Trophoblast cell (in vitro differentiated cells and primary cell): ENCODE measurements around the gene DYSF.

ENCODE experiments used
- DNase-seq, 2 donors: peaks; one replicate each; pipeline ENCODE4 v3.0.0-alpha.2; 2016
- H2AFZ ChIP-seq: 2 replicates; pipeline ENCODE4 v1.6.1; 2013; ENCODE audit warnings: low read length, moderate library complexity, mild to moderate bottlenecking; ENCODE audit not compliant: insufficient read depth, poor library complexity
- H2AK5ac ChIP-seq: 2 replicates; pipeline ENCODE4 v1.6.1; 2013; ENCODE audit warnings: mild to moderate bottlenecking, low read length
- H2BK120ac ChIP-seq: 2 replicates; pipeline ENCODE4 v1.6.1; 2013; ENCODE audit warnings: low read length, mild to moderate bottlenecking, moderate library complexity; ENCODE audit not compliant: insufficient read depth, poor library complexity
- H2BK12ac ChIP-seq: 2 replicates; pipeline ENCODE4 v1.6.1; 2013; ENCODE audit warnings: mild to moderate bottlenecking, low read length, moderate library complexity
- H2BK5ac ChIP-seq: 2 replicates; pipeline ENCODE4 v1.6.1; 2013; ENCODE audit warnings: low read length, low read depth, moderate library complexity, mild to moderate bottlenecking; ENCODE audit not compliant: poor library complexity
- H3K14ac ChIP-seq: 2 replicates; pipeline ENCODE4 v1.6.1; 2013; ENCODE audit warnings: mild to moderate bottlenecking, low read length
- H3K18ac ChIP-seq: 2 replicates; pipeline ENCODE4 v1.6.1; 2013; ENCODE audit warnings: mild to moderate bottlenecking, low read length
- H3K23ac ChIP-seq: 2 replicates; pipeline ENCODE4 v1.6.1; 2013; ENCODE audit warnings: low read length
- H3K27ac ChIP-seq: 2 replicates; pipeline ENCODE4 v1.5.1; 2013; ENCODE audit warnings: low read depth, mild to moderate bottlenecking, inconsistent platforms, low read length, moderate library complexity
- H3K27me3 ChIP-seq: 2 replicates; pipeline ENCODE4 v1.6.1; 2013; ENCODE audit warnings: inconsistent platforms, mild to moderate bottlenecking, low read length, moderate library complexity; ENCODE audit not compliant: insufficient read depth
- H3K36me3 ChIP-seq, 2 experiments: 1 replicate in 1 of 2; 2 replicates in 1 of 2; pipeline ENCODE4 v1.6.1; 2013; ENCODE audit warnings: low read length in 2 of 2, mild to moderate bottlenecking in 2 of 2, moderate library complexity in 1 of 2; ENCODE audit not compliant: insufficient read depth in 2 of 2, control insufficient read depth in 1 of 2
- H3K4ac ChIP-seq: 2 replicates; pipeline ENCODE4 v1.6.1; 2013; ENCODE audit warnings: low read depth, mild to moderate bottlenecking, low read length, moderate library complexity
- H3K4me1 ChIP-seq, 2 experiments: 1 replicate in 1 of 2; 2 replicates in 1 of 2; pipeline ENCODE4 v1.6.1; 2013; ENCODE audit warnings: low read length in 2 of 2, mild to moderate bottlenecking in 2 of 2, moderate library complexity in 1 of 2; ENCODE audit not compliant: insufficient read depth in 2 of 2, control insufficient read depth in 1 of 2
- H3K4me2 ChIP-seq: 2 replicates; pipeline ENCODE4 v1.6.1; 2013; ENCODE audit warnings: inconsistent platforms, mild to moderate bottlenecking, low read length, moderate library complexity
- H3K4me3 ChIP-seq: 2 replicates; pipeline ENCODE4 v1.5.1; 2013; ENCODE audit warnings: mild to moderate bottlenecking, low read depth, low read length, inconsistent platforms
- H3K79me1 ChIP-seq: one replicate; pipeline ENCODE4 v1.6.1; 2013; ENCODE audit warnings: low read length
- H3K79me2 ChIP-seq: 2 replicates; pipeline ENCODE4 v1.6.1; 2013; ENCODE audit warnings: low read length, mild to moderate bottlenecking; ENCODE audit not compliant: control insufficient read depth, insufficient read depth, poor library complexity
- H3K9ac ChIP-seq: 2 replicates; pipeline ENCODE4 v1.6.1; 2013; ENCODE audit warnings: mild to moderate bottlenecking, low read length
- H3K9me3 ChIP-seq: 2 replicates; pipeline ENCODE4 v1.6.1; 2013; ENCODE audit warnings: low read depth, mild to moderate bottlenecking, control low read depth, inconsistent platforms, low read length; ENCODE audit not compliant: insufficient read depth
- H4K12ac ChIP-seq: 2 replicates; pipeline ENCODE4 v1.6.1; 2013; ENCODE audit warnings: low read depth, mild to moderate bottlenecking, low read length, moderate library complexity
- H4K8ac ChIP-seq: 2 replicates; pipeline ENCODE4 v1.6.1; 2013; ENCODE audit warnings: low read depth, mild to moderate bottlenecking, low read length, moderate library complexity
- H4K91ac ChIP-seq: one replicate; pipeline ENCODE4 v1.6.1; 2013; ENCODE audit warnings: low read depth, mild to moderate bottlenecking, low read length, moderate library complexity
- WGBS: extraction: QIAGEN DNeasy Blood & Tissue Kit; methylation state at CpG from one replicate; pipeline ENCODE4 v1.1.7; 2013; ENCODE audit warnings: missing lambda C conversion rate; ENCODE audit not compliant: insufficient read length, insufficient coverage; ENCODE audit errors: extremely low coverage; 5-methylcytosine and 5-hydroxymethylcytosine counted together

DYSF gene

DNA sequence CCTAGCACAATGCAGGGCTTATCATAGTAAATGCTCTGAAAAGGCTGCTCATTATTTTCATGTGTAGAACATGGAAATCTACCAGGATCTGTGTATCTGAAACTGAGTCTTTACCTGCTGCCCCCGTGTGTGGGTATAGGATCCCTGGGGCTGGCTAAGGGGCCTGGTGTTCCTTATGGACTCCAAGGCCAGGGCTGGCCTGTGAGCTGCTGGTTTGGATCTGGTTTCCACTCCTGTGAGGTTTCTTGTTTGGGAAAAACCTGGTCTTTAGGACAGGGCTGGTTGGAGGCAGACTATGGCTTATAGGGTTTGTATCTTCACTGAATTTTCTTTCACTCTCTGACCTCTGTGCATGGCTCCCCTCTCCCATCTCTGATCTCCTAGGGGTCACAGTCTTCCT is 80.8 kb downstream of the DYSF start:
- H3K36me3 ChIP-seq, result peaks cover 5 to 12% of the 10 kb centered on the region in 2 experiments
- no peak overlapping the region for H3K23ac ChIP-seq
- H4K8ac ChIP-seq, result no peak overlapping the region
- H4K12ac ChIP-seq, result no peak overlapping the region
- no peaks in the 10 kb centered on the region for H3K27me3 ChIP-seq
- H3K4me3 ChIP-seq, result no peak overlapping the region
- H3K18ac ChIP-seq, result no peak overlapping the region
- H2BK5ac ChIP-seq, result no peak overlapping the region
- H3K9ac ChIP-seq, result no peak overlapping the region
- no peak overlapping the region for H3K4me2 ChIP-seq
- no peak overlapping the region for H3K27ac ChIP-seq
- no peak for DNase-seq
- H4K91ac ChIP-seq, result no peak overlapping the region
- H2BK12ac ChIP-seq, result no peak overlapping the region
- H2BK120ac ChIP-seq, result no peak overlapping the region
- no peaks in the 10 kb centered on the region for H3K79me1 ChIP-seq
- H3K14ac ChIP-seq, result no peak overlapping the region
- no peak overlapping the region for H3K4ac ChIP-seq
- H2AK5ac ChIP-seq, result no peak overlapping the region
- no peak overlapping the region for H2AFZ ChIP-seq
- H3K79me2 ChIP-seq, result no peaks in the 10 kb centered on the region
- H3K9me3 ChIP-seq, result no peaks in the 10 kb centered on the region
- no peaks in the 10 kb centered on the region for H3K4me1 ChIP-seq
- no CpG with 5 or more reads among the region's 1 CpG for WGBS

DNA sequence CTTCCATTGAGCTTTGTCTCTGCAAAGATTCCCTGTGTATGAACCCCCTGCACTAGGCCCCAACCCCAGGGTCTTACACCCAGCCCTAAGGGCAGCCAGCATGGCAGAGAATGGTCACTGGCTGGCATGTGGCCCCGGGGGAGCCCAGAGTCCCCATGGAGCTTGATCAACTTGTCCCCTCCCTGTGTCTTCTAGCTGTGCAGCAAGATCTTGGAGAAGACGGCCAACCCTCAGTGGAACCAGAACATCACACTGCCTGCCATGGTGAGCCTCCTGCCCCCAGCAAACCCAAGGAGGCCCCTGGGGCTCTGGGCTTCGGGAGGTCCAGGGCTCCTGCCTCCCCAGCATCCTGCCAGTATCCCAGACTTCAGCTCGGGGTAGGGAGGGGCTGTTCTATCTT is 81.5 kb downstream of the DYSF start:
- Histone ChIP-seq H2BK120ac (no peak overlapping the region), H3K9ac (no peak overlapping the region)

DNA sequence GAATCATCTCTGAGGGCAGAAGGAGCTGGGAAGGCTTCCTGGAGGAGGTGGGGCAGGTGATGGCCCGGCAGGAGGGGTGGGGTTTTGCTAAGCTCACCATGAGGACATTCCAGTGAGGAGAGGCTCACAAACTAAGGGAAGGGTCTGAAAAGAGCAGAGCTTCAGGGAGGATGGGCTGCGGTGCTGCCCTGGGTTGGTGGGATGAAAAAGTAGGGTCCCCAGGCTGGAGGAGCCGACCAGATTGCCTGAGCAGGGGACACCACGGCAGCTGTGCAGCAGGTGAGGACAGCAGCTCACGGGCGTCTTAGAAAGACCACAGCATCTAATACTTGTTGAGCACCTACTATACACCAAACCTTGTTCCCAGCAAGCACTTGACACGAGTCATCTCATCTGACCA is 82.2 kb downstream of the DYSF start:
- Histone ChIP-seq H3K4ac (no peak overlapping the region), H3K4me1 (no peaks in the 10 kb centered on the region), H2AFZ (no peak overlapping the region), H3K9ac (no peak overlapping the region), H3K18ac (no peak overlapping the region), H3K79me1 (no peaks in the 10 kb centered on the region), H3K4me2 (no peak overlapping the region), H3K4me3 (no peak overlapping the region), H4K91ac (no peak overlapping the region), H4K8ac (no peak overlapping the region), H3K9me3 (no peaks in the 10 kb centered on the region), H3K23ac (no peak overlapping the region), H2BK12ac (no peak overlapping the region), H2BK120ac (no peak overlapping the region), H3K27me3 (no peaks in the 10 kb centered on the region), H3K36me3 (peaks cover 5 to 12% of the 10 kb centered on the region in 2 experiments), H2AK5ac (no peak overlapping the region), H3K79me2 (no peaks in the 10 kb centered on the region), H3K27ac (no peak overlapping the region), H2BK5ac (no peak overlapping the region), H3K14ac (no peak overlapping the region), H4K12ac (no peak overlapping the region)
- no CpG with 5 or more reads among the region's 7 CpGs for WGBS
- no peak for DNase-seq

More for the DNA sequence above, 81.5 kb downstream of the DYSF start:
- no peaks in the 10 kb centered on the region for H3K79me1 ChIP-seq
- no peak overlapping the region for H2BK12ac ChIP-seq
- H4K8ac ChIP-seq, result no peak overlapping the region
- no peak overlapping the region for H2BK5ac ChIP-seq
- no peak overlapping the region for H3K18ac ChIP-seq
- H3K23ac ChIP-seq, result no peak overlapping the region
- no peak overlapping the region for H3K4ac ChIP-seq
- no peaks in the 10 kb centered on the region for H3K4me1 ChIP-seq
- no peaks in the 10 kb centered on the region for H3K79me2 ChIP-seq
- H2AFZ ChIP-seq, result no peak overlapping the region
- no peak overlapping the region for H4K12ac ChIP-seq
- H3K4me2 ChIP-seq, result no peak overlapping the region
- DNase-seq, result no peak
- no peaks in the 10 kb centered on the region for H3K27me3 ChIP-seq
- H4K91ac ChIP-seq, result no peak overlapping the region
- no peak overlapping the region for H3K14ac ChIP-seq
- WGBS, result no CpG with 5 or more reads among the region's 4 CpGs
- no peak overlapping the region for H2AK5ac ChIP-seq
- H3K36me3 ChIP-seq, result peaks cover 5 to 12% of the 10 kb centered on the region in 2 experiments
- no peak overlapping the region for H3K27ac ChIP-seq
- H3K9me3 ChIP-seq, result no peaks in the 10 kb centered on the region
- no peak overlapping the region for H3K4me3 ChIP-seq

DNA sequence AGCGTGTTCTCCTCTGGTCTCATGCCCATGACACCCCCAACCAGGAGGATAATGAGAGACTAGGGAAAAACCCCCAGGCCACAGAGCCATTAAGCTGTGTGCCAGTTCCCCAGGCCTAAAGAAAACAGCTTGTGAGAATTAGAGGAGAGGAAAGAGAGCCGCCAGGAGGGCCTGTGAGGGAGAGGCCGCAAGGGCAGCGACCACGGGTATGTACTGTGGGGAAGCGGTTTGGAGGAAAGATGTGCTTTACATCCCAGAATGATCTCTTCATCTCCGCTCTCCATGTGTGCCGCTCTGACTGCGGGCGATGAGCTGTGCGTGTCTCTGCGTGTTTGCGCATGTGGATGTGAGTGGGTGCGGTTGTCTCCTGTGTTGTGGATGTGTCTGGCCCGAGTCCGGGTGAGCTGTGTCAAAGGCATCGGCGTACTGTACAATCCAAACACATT is 82.9 kb downstream of the DYSF start:
- Histone ChIP-seq H3K9me3 (no peaks in the 10 kb centered on the region), H4K12ac (no peak overlapping the region), H4K8ac (no peak overlapping the region), H3K4me2 (no peak overlapping the region), H2AK5ac (no peak overlapping the region), H3K4me1 (no peaks in the 10 kb centered on the region), H3K9ac (no peak overlapping the region), H3K18ac (no peak overlapping the region), H2BK5ac (no peak overlapping the region), H4K91ac (no peak overlapping the region), H3K14ac (no peak overlapping the region), H3K23ac (no peak overlapping the region), H3K4me3 (no peak overlapping the region), H3K27ac (no peak overlapping the region), H3K79me1 (no peaks in the 10 kb centered on the region), H3K4ac (no peak overlapping the region), H2BK12ac (no peak overlapping the region), H3K79me2 (no peaks in the 10 kb centered on the region), H3K27me3 (no peaks in the 10 kb centered on the region), H2AFZ (no peak overlapping the region), H3K36me3 (peaks cover 5 to 12% of the 10 kb centered on the region in 2 experiments), H2BK120ac (no peak overlapping the region)
- DNase-seq, result no peak
- WGBS, result no CpG with 5 or more reads among the region's 18 CpGs
